GM12878 (cell line): ENCODE data around the gene GHITM. TPM values are rescaled to one million over a fixed set of nuclear protein-coding genes. Genes with fewer than 3 reads are reported as not detected.

Experiments
- ATAC-seq: fragments of 200-7000 bp; cut with Tn5 transposase; 3 replicates; pipeline ENCODE4 v1.9.1; 2020; ENCODE audit warnings: mild to moderate bottlenecking, moderate library complexity
- BruUV-seq: library from RNA; stranded (reverse); fragments of 400-500 nt; replicated peaks from 2 replicates; lab custom pipeline; 2021; lab: Mats Ljungman, UMichigan
- CTCF ChIA-PET: fragments of 300-600 bp; sonication (Branson Sonifier 250); formaldehyde crosslinking; extraction: SDS; loops from one replicate; lab custom pipeline; 2021; ENCODE audit warnings: inconsistent platforms; lab: Yijun Ruan, JAX
- POLR2A ChIA-PET: fragments of 350-600 bp; formaldehyde crosslinking; extraction: SDS; loops from one replicate; lab custom pipeline; 2021; ENCODE audit warnings: inconsistent platforms; lab: Charles Lee
- RAD21 ChIA-PET: fragments of 300-600 bp; sonication (Branson Sonifier 250); formaldehyde crosslinking; loops from one replicate; lab custom pipeline; 2023; ENCODE audit warnings: antibody characterized with exemption; ENCODE audit not compliant: unreplicated experiment; lab: Charles Lee
- SMC1A ChIA-PET: fragments of 300-600 bp; sonication (Branson Sonifier 250); formaldehyde crosslinking; loops from one replicate; lab custom pipeline; 2023; ENCODE audit not compliant: unreplicated experiment, uncharacterized antibody; lab: Charles Lee
- DNase-seq: peaks from one replicate; pipeline ENCODE4 v3.0.0-alpha.2; 2011; ENCODE audit warnings: low read depth, low spot score
- FAIRE-seq: peaks from 3 replicates; lab custom pipeline; 2011; peaks lifted over from hg19 to GRCh38; lab: Jason Lieb, UNC
- H2AFZ ChIP-seq: 2 replicates; pipeline ENCODE4 v1.6.0; 2011; ENCODE audit warnings: low read depth, low read length, control low read depth; ENCODE audit not compliant: control insufficient read depth
- H3K27ac ChIP-seq: 2 replicates; pipeline ENCODE4 v1.5.1; 2011; ENCODE audit warnings: control low read depth; ENCODE audit not compliant: control insufficient read depth, insufficient read depth
- H3K27me3 ChIP-seq, 2 experiments: replicated peaks in 1 of 2; 2 replicates each; pipeline versions ENCODE4 v1.6.0 to v1.6.1; 2011; ENCODE audit warnings: low read length in 1 of 2; ENCODE audit not compliant: control insufficient read depth in 2 of 2, insufficient read depth in 2 of 2
- H3K36me3 ChIP-seq, 2 experiments: 2 replicates each; pipeline ENCODE4 v1.5.1; 2011; ENCODE audit warnings: low read length in 1 of 2; ENCODE audit not compliant: control insufficient read depth in 2 of 2, insufficient read depth in 2 of 2
- H3K4me1 ChIP-seq: 2 replicates; pipeline ENCODE4 v1.6.1; 2011; ENCODE audit warnings: mild to moderate bottlenecking, low read length, moderate library complexity, mixed read lengths; ENCODE audit not compliant: control insufficient read depth, insufficient read depth
- H3K4me2 ChIP-seq: 2 replicates; pipeline ENCODE4 v1.6.0; 2011; ENCODE audit warnings: control low read depth; ENCODE audit not compliant: control insufficient read depth, insufficient read depth
- H3K4me3 ChIP-seq: fragments of 200-600 bp; sonication (generic); 2 replicates; pipeline ENCODE4 v1.5.1; 2016
- H3K79me2 ChIP-seq: 2 replicates; pipeline ENCODE4 v1.6.0; 2011; ENCODE audit warnings: low read length; ENCODE audit not compliant: control insufficient read depth, insufficient read depth
- H3K9ac ChIP-seq: 2 replicates; pipeline ENCODE4 v1.8.0; 2011; ENCODE audit warnings: low read length, control low read depth, mixed read lengths; ENCODE audit not compliant: control insufficient read depth, insufficient read depth
- H3K9me3 ChIP-seq: replicated peaks from 3 replicates; pipeline ENCODE4 v1.5.1; 2011; ENCODE audit warnings: mild to moderate bottlenecking, low read length; ENCODE audit not compliant: control insufficient read depth, insufficient read depth
- H4K20me1 ChIP-seq: 2 replicates; pipeline ENCODE4 v1.6.0; 2011; ENCODE audit not compliant: control insufficient read depth, insufficient read depth
- BHLHE40 ChIP-seq, 2 experiments: fragments of 450-650 bp in 1 of 2; IDR thresholded peaks; 2 replicates each; pipeline ENCODE4 v1.6.1; 2011 to 2017; ENCODE audit warnings: low read depth in 2 of 2, borderline replicate concordance in 1 of 2, improper control_type of control experiment in 1 of 2, low read length in 1 of 2, mild to moderate bottlenecking in 1 of 2
- HDGF ChIP-seq: fragments of 450-650 bp; IDR thresholded peaks from 2 replicates; pipeline ENCODE4 v1.6.1; 2016; ENCODE audit warnings: antibody characterized with exemption
- MEF2B ChIP-seq: fragments of 450-650 bp; IDR thresholded peaks from 2 replicates; pipeline ENCODE4 v1.6.1; 2018; ENCODE audit warnings: mild to moderate bottlenecking, moderate library complexity; ENCODE audit not compliant: partially characterized antibody, poor library complexity, severe bottlenecking
- SMARCA5 ChIP-seq: fragments of 450-650 bp; IDR thresholded peaks from 2 replicates; pipeline ENCODE4 v1.6.1; 2017; ENCODE audit warnings: mild to moderate bottlenecking
- WGBS: methylation state at CpG from one replicate; pipeline ENCODE4 v1.1.6; 2016; ENCODE audit warnings: low lambda C conversion rate; ENCODE audit not compliant: insufficient replicate concordance, insufficient coverage; ENCODE audit errors: missing lambda C conversion rate; 5-methylcytosine and 5-hydroxymethylcytosine counted together
- in situ Hi-C: fragments of 300-500 bp; cut with MboI; formaldehyde crosslinking; loops from 9 replicates; pipeline ENCODE4 v1.14.3; 2018; ENCODE audit warnings: mixed read lengths
- intact Hi-C: fragments of 100-400 bp; cut with micrococcal nuclease; formaldehyde crosslinking; loops from one replicate; pipeline ENCODE4 v1.14.2; 2022; ENCODE audit not compliant: unreplicated experiment
- polyA plus RNA-seq, 11 experiments: library from polyadenylated mRNA; depleted of rRNA in 4 of 11; unstranded in 6 of 11; stranded (reverse) in 5 of 11; fragments of >200 nt; fragmentation: Nextera tagmentation in 4 of 11; fragmentation: Illumina TruSeq in 1 of 11; extraction: Ambion mirVana in 4 of 11; extraction: Trizol in 1 of 11; gene quantifications; 1 replicate in 1 of 11; 2 replicates in 10 of 11; pipeline versions ENCODE4 v1.2.1 to v1.2.3, GENCODE V29; 2011 to 2016; ENCODE audit warnings: inconsistent platforms in 2 of 11, missing spikeins in 2 of 11, low read depth in 1 of 11
- total RNA-seq, 4 experiments: library from RNA; depleted of rRNA in 3 of 4; stranded (reverse); fragments of >200 nt in 3 of 4; fragmentation: Illumina TruSeq in 1 of 4; extraction: Trizol in 1 of 4; gene quantifications; 2 replicates each; pipeline versions ENCODE4 v1.2.1 to v1.2.3, GENCODE V29; 2013 to 2021
- TF ChIP-seq, protein P1 (sequence below): fragments of 450-650 bp; IDR thresholded peaks from 2 replicates; pipeline ENCODE4 v1.6.1; 2018; ENCODE audit warnings: mild to moderate bottlenecking, low read depth, moderate library complexity; ENCODE audit not compliant: partially characterized antibody

The GHITM gene
- total and polyA plus RNA-seq, 10 of the 15 experiments (the other 5 are each of a cell fraction or from before 2014, with no cell fraction given): 120 to 501 (median 209) TPM

DNA sequence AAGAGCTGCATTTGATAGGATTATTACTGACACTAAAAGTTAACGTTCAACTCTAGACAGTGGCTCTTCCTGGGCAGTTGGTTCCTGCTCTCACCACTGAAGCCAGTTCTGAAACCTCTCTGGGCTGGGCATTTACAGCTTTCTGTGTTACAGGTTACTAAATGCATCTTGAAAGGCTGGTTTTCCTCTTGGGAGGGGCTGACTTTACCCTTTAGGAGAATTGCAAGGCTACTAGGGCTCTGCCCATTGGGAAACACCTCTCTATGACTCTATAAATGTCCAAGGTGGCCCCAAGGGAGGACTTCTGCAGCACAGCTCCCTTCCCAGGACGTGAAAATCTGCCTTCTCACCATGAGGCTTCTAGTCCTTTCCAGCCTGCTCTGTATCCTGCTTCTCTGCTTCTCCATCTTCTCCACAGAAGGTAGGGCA lies 34.2 kb downstream of the GHITM start, which contains the start of gene GPR15LG:
GPR15LG (plus strand) TSS at position 301 of the 429 bp plus-strand sequence; CDS start at position 352, 51 bp downstream.
- H3K36me3 ChIP-seq: no peaks in the 10 kb centered on the region
- FAIRE-seq: no peak
- ATAC-seq: peak; percentile 48
- DNase-seq: no peak
- WGBS: 51% methylated on average over 2 of the region's 2 CpGs
- RAD21 ChIA-PET: interaction anchor here (1.0 to 1.2 kb wide), 4 partner anchors 18 to 28 kb away, joined by 3 to 5 read pairs (median 3); no protein-coding TSS in a partner anchor
- POLR2A ChIA-PET: interaction anchor here (0.7 kb wide), 1 partner anchor 36 kb away, joined by 3 read pairs; no protein-coding TSS in a partner anchor
- peak within 1 kb of the TSS; percentile 86 for H3K4me2 ChIP-seq
- peaks cover 40% of the 10 kb centered on the region for H3K4me1 ChIP-seq
- peak within 1 kb of the TSS; percentile 93 for H3K9ac ChIP-seq
- H3K4me3 ChIP-seq: peak within 1 kb of the TSS; percentile 24; the same call in 1 of the 2 replicates
- H4K20me1 ChIP-seq: no peaks in the 10 kb centered on the region
- H3K27ac ChIP-seq: peak within 1 kb of the TSS; percentile 98
- intact Hi-C loops (loop anchor here (5.0 to 10.0 kb wide), 2 partner anchors 159 to 1249 kb away; no protein-coding TSS in a partner anchor), in situ Hi-C loops (no loop called here)
- BruUV-seq: no TSS peak
- no peaks in the 10 kb centered on the region for H3K9me3 ChIP-seq
- CTCF ChIA-PET: interaction anchor here (1.0 to 6.4 kb wide), 9 partner anchors 8 to 41 kb away, joined by 3 to 35 read pairs (median 4); partner anchors contain the start of gene GHITM
- TF ChIP-seq BHLHE40 (IDR thresholded peaks at IDR 0.05; ENCODE audit: borderline replicate concordance in 1 of 2, low read depth in 2 of 2, low read length in 1 of 2) (0 out of 4 replicates have a peak, but pooled peaks of 1 of the 2 experiments have one; percentile 9), SMARCA5 (no peak), MEF2B (peak; percentile 50), HDGF (no peak)
- TF ChIP-seq, protein P1, sequence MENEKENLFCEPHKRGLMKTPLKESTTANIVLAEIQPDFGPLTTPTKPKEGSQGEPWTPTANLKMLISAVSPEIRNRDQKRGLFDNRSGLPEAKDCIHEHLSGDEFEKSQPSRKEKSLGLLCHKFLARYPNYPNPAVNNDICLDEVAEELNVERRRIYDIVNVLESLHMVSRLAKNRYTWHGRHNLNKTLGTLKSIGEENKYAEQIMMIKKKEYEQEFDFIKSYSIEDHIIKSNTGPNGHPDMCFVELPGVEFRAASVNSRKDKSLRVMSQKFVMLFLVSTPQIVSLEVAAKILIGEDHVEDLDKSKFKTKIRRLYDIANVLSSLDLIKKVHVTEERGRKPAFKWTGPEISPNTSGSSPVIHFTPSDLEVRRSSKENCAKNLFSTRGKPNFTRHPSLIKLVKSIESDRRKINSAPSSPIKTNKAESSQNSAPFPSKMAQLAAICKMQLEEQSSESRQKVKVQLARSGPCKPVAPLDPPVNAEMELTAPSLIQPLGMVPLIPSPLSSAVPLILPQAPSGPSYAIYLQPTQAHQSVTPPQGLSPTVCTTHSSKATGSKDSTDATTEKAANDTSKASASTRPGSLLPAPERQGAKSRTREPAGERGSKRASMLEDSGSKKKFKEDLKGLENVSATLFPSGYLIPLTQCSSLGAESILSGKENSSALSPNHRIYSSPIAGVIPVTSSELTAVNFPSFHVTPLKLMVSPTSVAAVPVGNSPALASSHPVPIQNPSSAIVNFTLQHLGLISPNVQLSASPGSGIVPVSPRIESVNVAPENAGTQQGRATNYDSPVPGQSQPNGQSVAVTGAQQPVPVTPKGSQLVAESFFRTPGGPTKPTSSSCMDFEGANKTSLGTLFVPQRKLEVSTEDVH: no peak
- H3K27me3 ChIP-seq: no peaks in the 10 kb centered on the region
- H3K79me2 ChIP-seq: peaks cover 29% of the 10 kb centered on the region
- peak within 1 kb of the TSS; percentile 32; the same call in 1 of the 2 replicates for H2AFZ ChIP-seq
- SMC1A ChIA-PET: interaction anchor here (0.6 to 3.6 kb wide), 8 partner anchors 9 to 225 kb away, joined by 3 to 18 read pairs (median 4); no protein-coding TSS in a partner anchor
